ENCODE data around the gene CHN2.

The CHN2 gene

DNA sequence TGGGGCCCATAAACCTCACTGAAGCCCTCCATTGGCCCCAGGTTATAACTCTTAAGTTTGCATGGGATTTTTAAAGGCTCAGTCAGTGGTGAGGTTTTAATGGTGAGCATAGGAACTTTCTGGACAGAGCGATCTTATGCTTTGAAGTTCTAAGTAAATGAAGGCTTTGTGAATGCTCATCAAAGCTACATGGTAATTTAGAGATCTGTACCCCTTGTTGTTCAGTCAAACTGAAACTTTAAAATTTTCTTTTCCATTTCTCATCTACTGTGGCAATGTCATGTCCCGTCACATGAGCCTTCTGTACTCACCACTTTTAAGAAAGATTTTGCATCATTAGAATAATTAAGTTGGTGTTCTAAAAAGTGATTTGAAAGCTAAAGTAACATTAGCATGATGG lies 39.9 kb downstream of the CHN2 start:
- Histone ChIP-seq H3K36me3 (ENCODE audit: control insufficient read depth, insufficient read depth, low read length) (no peaks in the 10 kb centered on the region), H3K4me2 (ENCODE audit: low read length) (no peak overlapping the region), H3K27me3 (ENCODE audit: control insufficient read depth, insufficient read depth, low read length) (no peaks in the 10 kb centered on the region), H3K79me2 (no peaks in the 10 kb centered on the region), H3K9me3 (ENCODE audit: control insufficient read depth, low read length) (no peaks in the 10 kb centered on the region), H3K9ac (no peak overlapping the region), H3K27ac (no peak overlapping the region), H2AFZ (no peak overlapping the region), H3K4me3 (ENCODE audit: low read depth, low read length) (no peak overlapping the region), H3K4me1 (no peaks in the 10 kb centered on the region)
- TF ChIP-seq, protein P1, sequence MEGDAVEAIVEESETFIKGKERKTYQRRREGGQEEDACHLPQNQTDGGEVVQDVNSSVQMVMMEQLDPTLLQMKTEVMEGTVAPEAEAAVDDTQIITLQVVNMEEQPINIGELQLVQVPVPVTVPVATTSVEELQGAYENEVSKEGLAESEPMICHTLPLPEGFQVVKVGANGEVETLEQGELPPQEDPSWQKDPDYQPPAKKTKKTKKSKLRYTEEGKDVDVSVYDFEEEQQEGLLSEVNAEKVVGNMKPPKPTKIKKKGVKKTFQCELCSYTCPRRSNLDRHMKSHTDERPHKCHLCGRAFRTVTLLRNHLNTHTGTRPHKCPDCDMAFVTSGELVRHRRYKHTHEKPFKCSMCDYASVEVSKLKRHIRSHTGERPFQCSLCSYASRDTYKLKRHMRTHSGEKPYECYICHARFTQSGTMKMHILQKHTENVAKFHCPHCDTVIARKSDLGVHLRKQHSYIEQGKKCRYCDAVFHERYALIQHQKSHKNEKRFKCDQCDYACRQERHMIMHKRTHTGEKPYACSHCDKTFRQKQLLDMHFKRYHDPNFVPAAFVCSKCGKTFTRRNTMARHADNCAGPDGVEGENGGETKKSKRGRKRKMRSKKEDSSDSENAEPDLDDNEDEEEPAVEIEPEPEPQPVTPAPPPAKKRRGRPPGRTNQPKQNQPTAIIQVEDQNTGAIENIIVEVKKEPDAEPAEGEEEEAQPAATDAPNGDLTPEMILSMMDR (IDR thresholded peaks at IDR 0.05), result no peak

DNA sequence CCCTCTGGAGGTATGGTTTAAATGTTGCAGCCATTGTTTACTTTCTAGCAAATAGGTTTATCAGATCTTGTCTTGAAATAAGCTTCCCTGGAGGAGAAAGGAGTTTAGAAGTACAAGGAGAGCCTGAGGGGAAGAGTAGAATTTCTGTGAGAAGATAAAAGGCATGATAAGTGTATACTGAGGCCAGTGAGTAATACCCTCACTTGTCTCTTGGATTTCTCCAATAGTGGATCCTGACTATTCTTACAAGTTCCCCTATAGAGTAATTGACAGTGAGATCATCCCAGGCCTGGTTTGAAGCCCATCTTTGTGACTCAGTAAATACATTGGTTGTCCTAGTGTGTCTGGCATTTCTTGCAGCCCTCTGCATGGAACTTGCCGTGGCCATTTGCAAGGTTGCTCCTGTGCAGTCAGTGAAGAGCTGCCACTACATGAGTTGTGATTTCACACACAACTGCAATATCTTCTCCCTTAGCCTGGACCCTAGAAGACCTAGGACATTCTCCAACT lies 41.6 kb downstream of the CHN2 start:
- no peak overlapping the region for H3K4me2 ChIP-seq (ENCODE audit: low read length)
- no peaks in the 10 kb centered on the region for H3K36me3 ChIP-seq (ENCODE audit: control insufficient read depth, insufficient read depth, low read length)
- no peaks in the 10 kb centered on the region for H3K79me2 ChIP-seq
- H2AFZ ChIP-seq, result no peak overlapping the region
- no peaks in the 10 kb centered on the region for H3K9me3 ChIP-seq (ENCODE audit: control insufficient read depth, low read length)
- no peak overlapping the region for H3K4me3 ChIP-seq (ENCODE audit: low read depth, low read length)
- TF ChIP-seq, protein P1 (IDR thresholded peaks at IDR 0.05), result no peak
- H3K27me3 ChIP-seq (ENCODE audit: control insufficient read depth, insufficient read depth, low read length), result no peaks in the 10 kb centered on the region
- no peak overlapping the region for H3K9ac ChIP-seq
- no peaks in the 10 kb centered on the region for H3K4me1 ChIP-seq
- no peak overlapping the region for H3K27ac ChIP-seq

DNA sequence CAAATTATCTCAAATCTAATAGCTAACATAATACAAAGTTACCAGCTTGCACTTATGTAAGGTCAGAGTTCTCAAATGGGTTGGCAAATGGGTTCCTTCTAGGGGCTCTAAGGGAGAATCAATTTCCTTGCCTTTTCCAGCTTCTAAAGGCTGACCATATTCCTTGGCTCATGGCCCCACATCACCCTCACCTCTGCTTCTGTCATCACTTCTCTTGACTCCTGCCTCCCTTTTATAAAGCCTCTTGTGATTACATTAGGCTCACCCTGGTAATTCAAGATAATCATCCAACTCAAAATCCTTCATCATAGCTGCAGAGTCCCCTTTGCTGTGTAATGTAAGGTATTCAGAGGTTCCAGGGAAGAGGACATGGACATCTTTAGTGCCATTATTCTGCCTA lies 42.1 kb downstream of the CHN2 start:
- Histone ChIP-seq H3K36me3 (ENCODE audit: control insufficient read depth, insufficient read depth, low read length) (no peaks in the 10 kb centered on the region), H3K4me3 (ENCODE audit: low read depth, low read length) (no peak overlapping the region), H3K27ac (no peak overlapping the region), H3K4me2 (ENCODE audit: low read length) (no peak overlapping the region), H3K79me2 (no peaks in the 10 kb centered on the region), H3K9ac (no peak overlapping the region), H3K4me1 (no peaks in the 10 kb centered on the region), H3K9me3 (ENCODE audit: control insufficient read depth, low read length) (no peaks in the 10 kb centered on the region), H2AFZ (no peak overlapping the region), H3K27me3 (ENCODE audit: control insufficient read depth, insufficient read depth, low read length) (no peaks in the 10 kb centered on the region)
- TF ChIP-seq, protein P1 (IDR thresholded peaks at IDR 0.05), result no peak

DNA sequence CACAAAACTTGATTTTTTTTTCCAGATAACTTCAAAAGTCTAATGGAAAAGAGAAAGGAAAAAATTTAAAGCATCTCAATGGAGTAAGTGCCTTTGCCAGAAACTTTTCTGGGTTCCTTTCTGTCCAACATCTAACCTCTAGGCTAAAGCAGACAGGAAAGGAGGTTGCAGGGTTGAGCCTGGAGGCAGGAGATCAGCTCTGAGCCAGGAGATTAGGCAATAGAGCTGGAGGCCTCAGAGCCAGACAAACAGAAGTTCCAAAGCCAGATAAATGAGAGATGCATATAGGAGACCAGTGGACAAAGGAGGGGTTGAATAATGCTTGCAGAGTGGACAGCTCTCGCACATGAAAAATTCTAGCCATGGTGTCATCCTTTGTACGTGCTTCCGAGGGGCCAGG lies 42.9 kb downstream of the CHN2 start:
- H3K27ac ChIP-seq, result no peak overlapping the region
- H3K4me1 ChIP-seq, result no peaks in the 10 kb centered on the region
- H2AFZ ChIP-seq, result no peak overlapping the region
- TF ChIP-seq, protein P1 (IDR thresholded peaks at IDR 0.05), result no peak
- H3K9ac ChIP-seq, result no peak overlapping the region
- H3K79me2 ChIP-seq, result no peaks in the 10 kb centered on the region
- no peak overlapping the region for H3K4me3 ChIP-seq (ENCODE audit: low read depth, low read length)
- H3K4me2 ChIP-seq (ENCODE audit: low read length), result no peak overlapping the region
- no peaks in the 10 kb centered on the region for H3K36me3 ChIP-seq (ENCODE audit: control insufficient read depth, insufficient read depth, low read length)
- H3K9me3 ChIP-seq (ENCODE audit: control insufficient read depth, low read length), result no peaks in the 10 kb centered on the region
- H3K27me3 ChIP-seq (ENCODE audit: control insufficient read depth, insufficient read depth, low read length), result no peaks in the 10 kb centered on the region

DNA sequence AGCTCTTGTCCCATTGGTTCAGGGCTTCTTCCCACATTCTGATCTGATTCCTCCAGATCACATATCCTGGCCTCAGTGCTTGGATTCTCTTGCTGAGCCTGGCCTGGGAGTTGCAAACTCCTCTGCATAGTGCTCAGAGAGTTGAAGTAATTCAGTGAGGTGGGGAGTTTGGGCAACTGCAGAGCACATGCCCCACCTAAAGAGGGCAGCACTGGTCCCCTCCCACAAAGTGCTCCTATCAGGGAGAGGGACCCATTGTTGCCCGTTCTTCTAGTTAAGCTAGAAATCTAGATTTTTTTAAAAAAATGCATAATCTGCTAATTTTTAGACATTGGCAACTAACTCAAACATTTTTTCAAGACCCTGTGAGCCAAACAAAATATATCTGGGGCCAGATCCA lies 45.1 kb downstream of the CHN2 start:
- H3K4me3 ChIP-seq (ENCODE audit: low read depth, low read length), result no peak overlapping the region
- no peak overlapping the region for H2AFZ ChIP-seq
- H3K9ac ChIP-seq, result no peak overlapping the region
- H3K79me2 ChIP-seq, result no peaks in the 10 kb centered on the region
- no peak overlapping the region for H3K4me2 ChIP-seq (ENCODE audit: low read length)
- no peak overlapping the region for H3K27ac ChIP-seq
- TF ChIP-seq, protein P1 (IDR thresholded peaks at IDR 0.05), result no peak
- H3K9me3 ChIP-seq (ENCODE audit: control insufficient read depth, low read length), result no peaks in the 10 kb centered on the region
- H3K27me3 ChIP-seq (ENCODE audit: control insufficient read depth, insufficient read depth, low read length), result no peaks in the 10 kb centered on the region
- no peaks in the 10 kb centered on the region for H3K36me3 ChIP-seq (ENCODE audit: control insufficient read depth, insufficient read depth, low read length)
- no peaks in the 10 kb centered on the region for H3K4me1 ChIP-seq

Measured in parathyroid adenoma (tissue), 2 donors.